GM12891 (cell line): ENCODE results near the gene JAKMIP3.

Experiments used
- DNase-seq: peaks from one replicate; pipeline ENCODE4 v3.0.0; 2011; ENCODE audit warnings: low spot score; ENCODE audit not compliant: insufficient read length
- FAIRE-seq: peaks from 2 replicates; lab custom pipeline; 2011; peaks lifted over from hg19 to GRCh38; lab: Jason Lieb, UNC
- PAX5 ChIP-seq: IDR thresholded peaks from 2 replicates; pipeline ENCODE4 v1.6.1; 2011; ENCODE audit warnings: low read length, moderate library complexity, mild to moderate bottlenecking; ENCODE audit not compliant: insufficient read depth, severe bottlenecking
- POLR2A ChIP-seq: IDR thresholded peaks from 2 replicates; pipeline ENCODE4 v1.6.1; 2011; ENCODE audit warnings: low read depth, low read length, control low read depth
- POLR2AphosphoS5 ChIP-seq: IDR thresholded peaks from 2 replicates; pipeline ENCODE4 v1.6.1; 2011; ENCODE audit warnings: low read depth, low read length, control low read depth
- POU2F2 ChIP-seq: IDR thresholded peaks from 2 replicates; pipeline ENCODE4 v1.6.1; 2011; ENCODE audit warnings: low read depth, mild to moderate bottlenecking, control low read depth, low read length, moderate library complexity
- SPI1 ChIP-seq: IDR thresholded peaks from 2 replicates; pipeline ENCODE4 v1.6.1; 2011; ENCODE audit warnings: low read depth, low read length, control low read depth
- TAF1 ChIP-seq: IDR thresholded peaks from 2 replicates; pipeline ENCODE4 v1.6.1; 2011; ENCODE audit warnings: low read depth, low read length, control low read depth

The JAKMIP3 gene

GRCh38 chr10:132113206-132113605, 47.5 kb downstream of the JAKMIP3 start:
- DNase-seq (no peak), FAIRE-seq (no peak)
- no peak for TF ChIP-seq PAX5
- TF ChIP-seq SPI1 = no peak
- no peak for TF ChIP-seq POU2F2
- TF ChIP-seq TAF1 = no peak

GRCh38 chr10:132113766-132114365, 48.1 kb downstream of the JAKMIP3 start:
- FAIRE-seq = no peak
- no peak for DNase-seq
- TF ChIP-seq SPI1 (no peak), PAX5 (no peak), POU2F2 (no peak), TAF1 (no peak), POLR2A (no peak), POLR2AphosphoS5 (no peak)

- FAIRE-seq = no peak
Measured at GRCh38 chr10:132114953-132115520, 49.3 kb downstream of the JAKMIP3 start.

More at GRCh38 chr10:132114953-132115520, 49.3 kb downstream of the JAKMIP3 start:
- TF ChIP-seq POLR2AphosphoS5 (no peak), TAF1 (no peak), PAX5 (no peak), POU2F2 (no peak), SPI1 (no peak), POLR2A (no peak)
- no peak for DNase-seq
